ENCODE measurements around the gene EID1.

GRCh38 chr15:48888191-48888590 lies 10.3 kb downstream of the EID1 start:
- TF ChIP-seq CTCF (IDR thresholded peaks at IDR 0.05; ENCODE audit: low read length): no peak
- TF ChIP-seq EZH2 (IDR thresholded peaks at IDR 0.05; ENCODE audit: borderline replicate concordance, low read length): no peak

All from OCI-LY1 (cell line).